Calu3 (cell line): Measurements from ENCODE around the gene PTPN20. TPM values are rescaled to one million over a fixed set of nuclear protein-coding genes. Genes with fewer than 3 reads are reported as not detected.

Source experiments
- BruUV-seq: library from RNA; stranded (reverse); fragments of 400-500 nt; replicated peaks from 2 replicates; lab custom pipeline; 2021; lab: Mats Ljungman, UMichigan
- CTCF ChIA-PET: fragments of 300-600 bp; sonication (Branson Sonifier 250); formaldehyde crosslinking; loops from one replicate; lab custom pipeline; 2022; ENCODE audit warnings: antibody characterized with exemption; lab: Charles Lee
- DNase-seq: peaks from one replicate; pipeline ENCODE4 v3.0.0; 2022
- H3K27ac Mint-ChIP-seq: one replicate; pipeline ENCODE4 v1.8.0; 2022; ENCODE audit warnings: mixed read lengths; ENCODE audit not compliant: unreplicated experiment
- H3K27me3 Mint-ChIP-seq: one replicate; pipeline ENCODE4 v1.8.0; 2022; ENCODE audit warnings: mixed read lengths; ENCODE audit not compliant: unreplicated experiment
- H3K36me3 Mint-ChIP-seq: one replicate; pipeline ENCODE4 v1.8.0; 2022; ENCODE audit warnings: mild to moderate bottlenecking, moderate library complexity, mixed read lengths; ENCODE audit not compliant: insufficient read depth, unreplicated experiment
- H3K4me1 Mint-ChIP-seq: one replicate; pipeline ENCODE4 v1.8.0; 2022; ENCODE audit warnings: mild to moderate bottlenecking, low read depth, mixed read lengths; ENCODE audit not compliant: unreplicated experiment
- H3K4me3 Mint-ChIP-seq: one replicate; pipeline ENCODE4 v1.8.0; 2022; ENCODE audit warnings: mild to moderate bottlenecking, low read depth, moderate library complexity, mixed read lengths; ENCODE audit not compliant: unreplicated experiment
- H3K9me3 Mint-ChIP-seq: one replicate; pipeline ENCODE4 v1.8.0; 2022; ENCODE audit warnings: low read depth, mixed read lengths; ENCODE audit not compliant: unreplicated experiment
- intact Hi-C: fragments of 100-400 bp; cut with micrococcal nuclease; formaldehyde crosslinking; loops from one replicate; pipeline ENCODE4 v1.10.0; 2022; ENCODE audit not compliant: unreplicated experiment
- total RNA-seq: library from RNA; stranded (reverse); gene quantifications from 2 replicates; pipeline ENCODE4 v1.2.3, GENCODE V29; 2022
- TF ChIP-seq, protein P1 (sequence below): fragments of 200-600 bp; IDR thresholded peaks from one replicate; pipeline ENCODE4 v1.8.0; 2022; ENCODE audit warnings: antibody characterized with exemption; ENCODE audit not compliant: unreplicated experiment

Gene PTPN20
- total RNA-seq, 1 experiment from 2014 or later = 7.1 TPM

DNA sequence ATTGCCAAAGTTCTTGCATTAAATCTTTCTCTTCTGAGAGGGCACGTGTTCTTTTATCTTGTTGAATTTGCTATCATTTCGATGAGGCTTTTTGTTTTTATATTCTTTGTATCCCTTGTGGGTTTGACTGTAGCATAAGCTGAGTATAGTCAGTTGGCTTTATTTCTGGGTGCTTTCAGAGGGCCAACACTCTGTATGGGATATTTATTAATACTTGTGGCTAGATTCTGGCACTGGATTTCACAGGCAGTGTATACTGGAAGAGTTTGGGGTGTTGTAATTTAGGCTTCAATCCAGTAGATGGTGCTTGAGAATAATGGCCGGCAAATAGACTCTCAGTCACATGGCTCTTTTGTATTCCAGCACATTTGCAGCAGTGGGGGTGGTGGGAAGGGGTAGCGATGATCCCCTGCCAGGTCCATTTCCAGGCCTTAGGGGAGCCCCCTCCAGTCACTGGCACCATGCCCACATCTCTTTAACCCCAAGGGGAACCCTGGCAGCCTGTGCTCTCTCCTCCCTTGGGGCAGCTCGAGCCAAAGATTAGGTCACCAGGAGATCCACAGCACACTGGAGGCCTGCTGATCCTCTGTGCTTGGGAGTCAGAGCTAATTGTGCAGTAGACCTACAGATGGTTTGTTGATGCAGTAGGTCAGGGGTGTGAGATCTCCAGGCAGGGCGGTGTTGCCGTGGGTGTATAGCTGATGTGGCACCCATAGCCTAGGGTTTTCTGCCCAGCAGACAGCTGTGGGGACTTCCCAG is 81.8 kb downstream of the PTPN20 start:
- H3K36me3 Mint-ChIP-seq = no peaks in the 10 kb centered on the region
- no peak for DNase-seq
- no peak overlapping the region for H3K4me3 Mint-ChIP-seq
- H3K27ac Mint-ChIP-seq = no peak overlapping the region
- TF ChIP-seq, protein P1, sequence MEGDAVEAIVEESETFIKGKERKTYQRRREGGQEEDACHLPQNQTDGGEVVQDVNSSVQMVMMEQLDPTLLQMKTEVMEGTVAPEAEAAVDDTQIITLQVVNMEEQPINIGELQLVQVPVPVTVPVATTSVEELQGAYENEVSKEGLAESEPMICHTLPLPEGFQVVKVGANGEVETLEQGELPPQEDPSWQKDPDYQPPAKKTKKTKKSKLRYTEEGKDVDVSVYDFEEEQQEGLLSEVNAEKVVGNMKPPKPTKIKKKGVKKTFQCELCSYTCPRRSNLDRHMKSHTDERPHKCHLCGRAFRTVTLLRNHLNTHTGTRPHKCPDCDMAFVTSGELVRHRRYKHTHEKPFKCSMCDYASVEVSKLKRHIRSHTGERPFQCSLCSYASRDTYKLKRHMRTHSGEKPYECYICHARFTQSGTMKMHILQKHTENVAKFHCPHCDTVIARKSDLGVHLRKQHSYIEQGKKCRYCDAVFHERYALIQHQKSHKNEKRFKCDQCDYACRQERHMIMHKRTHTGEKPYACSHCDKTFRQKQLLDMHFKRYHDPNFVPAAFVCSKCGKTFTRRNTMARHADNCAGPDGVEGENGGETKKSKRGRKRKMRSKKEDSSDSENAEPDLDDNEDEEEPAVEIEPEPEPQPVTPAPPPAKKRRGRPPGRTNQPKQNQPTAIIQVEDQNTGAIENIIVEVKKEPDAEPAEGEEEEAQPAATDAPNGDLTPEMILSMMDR = peak; percentile 42
- H3K4me1 Mint-ChIP-seq = no peaks in the 10 kb centered on the region
- CTCF ChIA-PET = interaction anchor here (1.0 kb wide), 1 partner anchor 319 kb away, joined by 4 read pairs; no protein-coding TSS in a partner anchor
- no TSS peak for BruUV-seq
- intact Hi-C loops = no loop called here
- H3K27me3 Mint-ChIP-seq = no peaks in the 10 kb centered on the region
- H3K9me3 Mint-ChIP-seq = no peaks in the 10 kb centered on the region

GRCh38 chr10:46995234-46995633 is 84.0 kb downstream of the PTPN20 start:
- CTCF ChIA-PET = interaction anchor here (0.7 kb wide), 1 partner anchor 38 kb away, joined by 4 read pairs; no protein-coding TSS in a partner anchor
- no peaks in the 10 kb centered on the region for H3K36me3 Mint-ChIP-seq
- DNase-seq = no peak
- intact Hi-C loops = no loop called here
- BruUV-seq = no TSS peak
- no peaks in the 10 kb centered on the region for H3K27me3 Mint-ChIP-seq
- no peak overlapping the region for H3K27ac Mint-ChIP-seq
- no peak overlapping the region for H3K4me3 Mint-ChIP-seq
- H3K9me3 Mint-ChIP-seq = no peaks in the 10 kb centered on the region
- H3K4me1 Mint-ChIP-seq = no peaks in the 10 kb centered on the region
- TF ChIP-seq, protein P1 = no peak

GRCh38 chr10:46998192-46998591 is 87.0 kb downstream of the PTPN20 start:
- Mint-ChIP-seq H3K4me3 (no peak overlapping the region), H3K27ac (no peak overlapping the region), H3K4me1 (no peaks in the 10 kb centered on the region), H3K36me3 (no peaks in the 10 kb centered on the region), H3K9me3 (no peaks in the 10 kb centered on the region), H3K27me3 (no peaks in the 10 kb centered on the region)
- BruUV-seq = no TSS peak
- DNase-seq = no peak
- CTCF ChIA-PET = no interaction called here
- intact Hi-C loops = no loop called here
- TF ChIP-seq, protein P1 = no peak

DNA sequence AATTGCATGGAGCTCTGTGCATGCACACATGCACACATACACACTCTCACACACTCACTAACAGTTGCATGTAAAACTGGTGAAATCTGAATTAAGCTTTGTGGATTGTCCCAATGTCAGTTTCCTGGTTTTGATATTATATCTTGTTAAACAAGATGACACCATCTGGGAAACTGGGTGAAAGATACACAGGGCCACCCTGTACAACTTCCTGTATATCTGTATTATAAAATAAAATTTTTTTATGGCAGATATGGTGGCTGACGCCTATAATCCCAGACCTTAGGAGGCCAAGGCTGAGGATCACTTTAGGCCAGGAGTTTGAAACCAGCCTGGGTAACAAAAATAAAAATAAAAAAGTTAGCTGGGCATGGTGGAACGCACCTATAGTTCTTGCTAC is 87.4 kb downstream of the PTPN20 start:
- H3K4me3 Mint-ChIP-seq = no peak overlapping the region
- CTCF ChIA-PET = no interaction called here
- BruUV-seq = no TSS peak
- no peaks in the 10 kb centered on the region for H3K27me3 Mint-ChIP-seq
- no peak overlapping the region for H3K27ac Mint-ChIP-seq
- H3K9me3 Mint-ChIP-seq = no peaks in the 10 kb centered on the region
- TF ChIP-seq, protein P1 = no peak
- intact Hi-C loops = no loop called here
- no peaks in the 10 kb centered on the region for H3K4me1 Mint-ChIP-seq
- no peak for DNase-seq
- H3K36me3 Mint-ChIP-seq = no peaks in the 10 kb centered on the region
